Epithelial cell of esophagus (primary cell): ENCODE results near the gene HAVCR1.

ENCODE experiments used
- DNase-seq: peaks from one replicate; pipeline ENCODE4 v3.0.0; 2010; ENCODE audit warnings: low read depth
- H3K4me3 ChIP-seq: 2 replicates; pipeline ENCODE4 v1.5.1; 2011; ENCODE audit warnings: mild to moderate bottlenecking, low read length, control low read depth
- TF ChIP-seq, protein P1 (sequence below): IDR thresholded peaks from 2 replicates; pipeline ENCODE4 v1.5.1; 2011; ENCODE audit warnings: low read depth, mild to moderate bottlenecking, low read length, control low read depth, inconsistent platforms; ENCODE audit not compliant: insufficient read depth; ENCODE audit errors: missing control alignments

HAVCR1 gene

GRCh38 chr5:156984064-156984463, 74.9 kb downstream of the HAVCR1 start:
- no peak overlapping the region for H3K4me3 ChIP-seq
- TF ChIP-seq, protein P1, sequence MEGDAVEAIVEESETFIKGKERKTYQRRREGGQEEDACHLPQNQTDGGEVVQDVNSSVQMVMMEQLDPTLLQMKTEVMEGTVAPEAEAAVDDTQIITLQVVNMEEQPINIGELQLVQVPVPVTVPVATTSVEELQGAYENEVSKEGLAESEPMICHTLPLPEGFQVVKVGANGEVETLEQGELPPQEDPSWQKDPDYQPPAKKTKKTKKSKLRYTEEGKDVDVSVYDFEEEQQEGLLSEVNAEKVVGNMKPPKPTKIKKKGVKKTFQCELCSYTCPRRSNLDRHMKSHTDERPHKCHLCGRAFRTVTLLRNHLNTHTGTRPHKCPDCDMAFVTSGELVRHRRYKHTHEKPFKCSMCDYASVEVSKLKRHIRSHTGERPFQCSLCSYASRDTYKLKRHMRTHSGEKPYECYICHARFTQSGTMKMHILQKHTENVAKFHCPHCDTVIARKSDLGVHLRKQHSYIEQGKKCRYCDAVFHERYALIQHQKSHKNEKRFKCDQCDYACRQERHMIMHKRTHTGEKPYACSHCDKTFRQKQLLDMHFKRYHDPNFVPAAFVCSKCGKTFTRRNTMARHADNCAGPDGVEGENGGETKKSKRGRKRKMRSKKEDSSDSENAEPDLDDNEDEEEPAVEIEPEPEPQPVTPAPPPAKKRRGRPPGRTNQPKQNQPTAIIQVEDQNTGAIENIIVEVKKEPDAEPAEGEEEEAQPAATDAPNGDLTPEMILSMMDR, result no peak
- DNase-seq, result no peak

DNA sequence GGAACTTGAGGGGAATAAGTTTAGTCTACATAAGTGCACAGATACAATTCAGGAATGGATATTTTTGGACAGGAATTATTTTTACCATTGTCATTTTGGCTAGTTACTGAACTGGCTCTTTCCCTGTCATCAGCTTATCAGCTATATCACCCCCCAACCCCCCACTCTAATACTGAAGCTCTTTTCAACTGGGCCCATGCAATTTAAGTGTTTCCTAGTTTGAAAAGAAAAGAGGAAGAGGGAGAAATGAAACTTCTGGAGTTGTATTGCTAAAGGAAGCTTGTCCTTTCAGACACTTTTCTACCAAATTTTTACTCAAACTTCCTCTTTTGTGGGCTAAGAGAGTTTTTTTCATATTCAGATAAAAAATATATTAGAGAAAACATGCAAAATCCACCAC, 77.4 kb downstream of the HAVCR1 start:
- H3K4me3 ChIP-seq, result no peak overlapping the region
- TF ChIP-seq, protein P1, result no peak
- no peak for DNase-seq
